Measurements from ENCODE around the gene PANX3.

DNA sequence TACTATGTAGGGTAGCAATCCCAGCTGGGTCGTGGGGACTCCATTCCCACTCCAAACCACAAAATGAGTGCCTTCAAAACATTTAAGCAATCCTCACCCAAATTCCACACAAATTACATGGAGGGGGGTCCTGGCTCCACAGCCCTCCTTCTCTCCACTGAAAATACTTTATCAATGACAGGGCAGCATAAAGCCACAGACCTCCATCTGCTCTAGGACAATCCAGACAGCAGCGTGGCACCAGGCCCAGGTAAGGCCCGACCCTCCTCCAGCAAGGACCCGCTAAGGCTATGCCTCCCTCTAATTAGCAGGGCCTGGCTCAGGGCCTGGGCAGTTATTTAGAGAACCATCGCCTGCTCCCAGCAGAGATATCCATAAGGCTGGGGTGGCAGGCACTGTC, at the start of gene PANX3:
- TF ChIP-seq, protein P1, sequence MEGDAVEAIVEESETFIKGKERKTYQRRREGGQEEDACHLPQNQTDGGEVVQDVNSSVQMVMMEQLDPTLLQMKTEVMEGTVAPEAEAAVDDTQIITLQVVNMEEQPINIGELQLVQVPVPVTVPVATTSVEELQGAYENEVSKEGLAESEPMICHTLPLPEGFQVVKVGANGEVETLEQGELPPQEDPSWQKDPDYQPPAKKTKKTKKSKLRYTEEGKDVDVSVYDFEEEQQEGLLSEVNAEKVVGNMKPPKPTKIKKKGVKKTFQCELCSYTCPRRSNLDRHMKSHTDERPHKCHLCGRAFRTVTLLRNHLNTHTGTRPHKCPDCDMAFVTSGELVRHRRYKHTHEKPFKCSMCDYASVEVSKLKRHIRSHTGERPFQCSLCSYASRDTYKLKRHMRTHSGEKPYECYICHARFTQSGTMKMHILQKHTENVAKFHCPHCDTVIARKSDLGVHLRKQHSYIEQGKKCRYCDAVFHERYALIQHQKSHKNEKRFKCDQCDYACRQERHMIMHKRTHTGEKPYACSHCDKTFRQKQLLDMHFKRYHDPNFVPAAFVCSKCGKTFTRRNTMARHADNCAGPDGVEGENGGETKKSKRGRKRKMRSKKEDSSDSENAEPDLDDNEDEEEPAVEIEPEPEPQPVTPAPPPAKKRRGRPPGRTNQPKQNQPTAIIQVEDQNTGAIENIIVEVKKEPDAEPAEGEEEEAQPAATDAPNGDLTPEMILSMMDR (optimal IDR thresholded peaks at IDR 0.05 in 1 of 3, IDR thresholded peaks at IDR 0.05 in 1 of 3, conservative IDR thresholded peaks at IDR 0.05 in 1 of 3; ENCODE audit: extremely low read depth in 1 of 3, insufficient read depth in 2 of 3, low read length in 3 of 3) = no peak
- TF ChIP-seq EZH2 (IDR thresholded peaks at IDR 0.05; ENCODE audit: low read length) = no peak
